SK-N-SH (cell line): ENCODE measurements around the gene KDM1A. TPM values are rescaled to one million over a fixed set of nuclear protein-coding genes. Genes with fewer than 3 reads are reported as not detected.

Experiments used
- CTCF ChIA-PET: fragments of 300-600, 350-600 bp; formaldehyde crosslinking; extraction: SDS; loops from one replicate; lab custom pipeline; 2021; lab: Yijun Ruan, JAX
- POLR2A ChIA-PET: fragments of 350-600 bp; sonication (Branson Sonifier 250); formaldehyde crosslinking; extraction: SDS; loops from one replicate; lab custom pipeline; 2020; ENCODE audit warnings: antibody characterized with exemption, inconsistent platforms; lab: Yijun Ruan, JAX
- DNase-seq: peaks from one replicate; pipeline ENCODE4 v3.0.0; 2012
- H2AFZ ChIP-seq: fragments of 200-600 bp; sonication (generic); 2 replicates; pipeline ENCODE4 v1.8.1; 2016; ENCODE audit warnings: antibody characterized with exemption, mild to moderate bottlenecking, low read depth
- H3F3A ChIP-seq: fragments of 200-600 bp; sonication (generic); replicated peaks from 2 replicates; pipeline ENCODE3; 2016; ENCODE audit warnings: antibody characterized with exemption, mild to moderate bottlenecking; ENCODE audit not compliant: insufficient read depth
- H3K27ac ChIP-seq, 2 experiments: fragments of 200-500 bp in 1 of 2; fragments of 200-600 bp in 1 of 2; sonication (Bioruptor generic) in 1 of 2; sonication (generic), shearing (Covaris generic) in 1 of 2; 2 replicates each; pipeline versions ENCODE4 v1.5.1 to v1.6.1; 2014 to 2016; ENCODE audit warnings: low read depth in 2 of 2, inconsistent platforms in 1 of 2, low read length in 1 of 2, mild to moderate bottlenecking in 1 of 2, mixed read lengths in 1 of 2
- H3K27me3 ChIP-seq: fragments of 200-600 bp; sonication (generic), shearing (Covaris generic); 2 replicates; pipeline ENCODE4 v1.6.1; 2016; ENCODE audit warnings: mixed run types; ENCODE audit not compliant: insufficient read depth
- H3K36me3 ChIP-seq, 2 experiments: fragments of 200-500 bp in 1 of 2; fragments of 200-600 bp in 1 of 2; sonication (Bioruptor generic) in 1 of 2; sonication (generic) in 1 of 2; replicated peaks in 1 of 2; 2 replicates each; pipeline versions ENCODE3 to v1.5.1; 2014 to 2016; ENCODE audit warnings: low read length in 1 of 2, mild to moderate bottlenecking in 1 of 2; ENCODE audit not compliant: insufficient read depth in 2 of 2, control insufficient read depth in 1 of 2
- H3K4me1 ChIP-seq, 2 experiments: fragments of 200-500 bp in 1 of 2; fragments of 200-600 bp in 1 of 2; sonication (Bioruptor generic) in 1 of 2; sonication (generic), shearing (Covaris generic) in 1 of 2; 2 replicates each; pipeline versions ENCODE4 v1.5.1 to v1.6.1; 2014 to 2016; ENCODE audit warnings: low read depth in 1 of 2, low read length in 1 of 2, mixed run types in 1 of 2; ENCODE audit not compliant: insufficient read depth in 2 of 2, control insufficient read depth in 1 of 2
- H3K4me2 ChIP-seq: fragments of 200-600 bp; sonication (generic), shearing (Covaris generic); 2 replicates; pipeline ENCODE4 v1.6.1; 2017; ENCODE audit warnings: mixed run types
- H3K4me3 ChIP-seq, 2 experiments: fragments of 200-500 bp in 1 of 2; fragments of 200-600 bp in 1 of 2; sonication (Bioruptor generic) in 1 of 2; sonication (generic), shearing (Covaris generic) in 1 of 2; 2 replicates each; pipeline versions ENCODE4 v1.5.1 to v1.8.1; 2014 to 2016; ENCODE audit warnings: low read depth in 2 of 2, inconsistent platforms in 1 of 2, low read length in 1 of 2, mild to moderate bottlenecking in 1 of 2, mixed read lengths in 1 of 2, moderate library complexity in 1 of 2
- H3K79me2 ChIP-seq: fragments of 200-600 bp; sonication (generic); 2 replicates; pipeline ENCODE4 v1.8.1; 2017; ENCODE audit warnings: mild to moderate bottlenecking; ENCODE audit not compliant: insufficient read depth
- H3K9ac ChIP-seq: fragments of 200-600 bp; sonication (generic); 2 replicates; pipeline ENCODE4 v1.6.1; 2017; ENCODE audit warnings: mixed run types
- H3K9me2 ChIP-seq: fragments of 200-600 bp; sonication (generic); 2 replicates; pipeline ENCODE4 v1.6.1; 2017; ENCODE audit warnings: mixed run types
- H3K9me3 ChIP-seq: fragments of 200-600 bp; sonication (generic); 2 replicates; pipeline ENCODE4 v1.6.1; 2017; ENCODE audit warnings: mixed run types, mild to moderate bottlenecking, moderate library complexity
- H4K20me1 ChIP-seq: fragments of 200-600 bp; sonication (generic); 2 replicates; pipeline ENCODE4 v1.6.1; 2017; ENCODE audit warnings: mild to moderate bottlenecking, mixed run types; ENCODE audit not compliant: insufficient read depth
- GATA2 ChIP-seq: sonication (generic); formaldehyde crosslinking; IDR thresholded peaks from 2 replicates; pipeline ENCODE4 v1.5.0; 2020; ENCODE audit warnings: mild to moderate bottlenecking, missing genetic modification reagents
- IRF3 ChIP-seq: fragments of 150-350 bp; IDR thresholded peaks from 2 replicates; pipeline ENCODE4 v1.6.1; 2016; ENCODE audit warnings: mild to moderate bottlenecking, low read depth, low read length
- JUND ChIP-seq: IDR thresholded peaks from 2 replicates; pipeline ENCODE4 v1.4.0; 2012
- MAX ChIP-seq: IDR thresholded peaks from 2 replicates; pipeline ENCODE4 v1.4.0; 2012; ENCODE audit warnings: low read depth
- SIN3A ChIP-seq: IDR thresholded peaks from 2 replicates; pipeline ENCODE4 v1.6.1; 2012; ENCODE audit warnings: low read depth, mild to moderate bottlenecking, low read length, moderate library complexity, borderline replicate concordance
- WGBS: methylation state at CpG from one replicate; pipeline ENCODE4 v1.1.6; 2017; ENCODE audit warnings: low lambda C conversion rate; 5-methylcytosine and 5-hydroxymethylcytosine counted together
- polyA plus RNA-seq, 3 experiments: library from polyadenylated mRNA; depleted of rRNA; stranded (reverse); fragments of >200 nt; gene quantifications; 2 replicates each; pipeline ENCODE4 v1.2.3, GENCODE V29; 2012
- TF ChIP-seq, protein P1 (sequence below): IDR thresholded peaks from 2 replicates; pipeline ENCODE4 v1.4.0; 2012; ENCODE audit warnings: low read depth, borderline replicate concordance
- TF ChIP-seq, protein P2 (sequence below): IDR thresholded peaks from 2 replicates; pipeline ENCODE4 v1.4.0; 2012; ENCODE audit warnings: low read depth, borderline replicate concordance

Gene KDM1A
- polyA plus RNA-seq, 1 of the 3 experiments (the other 2 are of a cell fraction) = 71.0 TPM

DNA sequence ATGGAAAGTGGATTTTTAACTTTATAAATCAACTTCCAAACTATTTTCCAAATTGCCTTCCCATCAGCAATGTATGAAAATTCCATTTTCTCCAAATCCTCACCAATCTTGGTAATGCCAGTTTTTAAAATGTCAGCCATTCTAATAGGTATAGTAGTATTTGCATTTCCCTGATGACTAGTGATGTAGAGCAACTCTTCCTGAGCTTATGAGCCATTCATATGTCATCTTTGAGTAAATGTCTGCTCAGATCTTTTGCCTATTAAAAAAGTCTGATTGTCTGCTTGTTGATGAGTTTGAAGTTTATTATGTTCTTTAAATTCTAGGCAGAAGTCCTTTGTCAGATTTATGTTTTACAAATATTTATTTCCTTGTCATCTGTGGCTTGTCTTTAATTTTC is 54.7 kb downstream of the KDM1A start:
- Histone ChIP-seq H3K4me3 (no peak overlapping the region), H3K79me2 (no peaks in the 10 kb centered on the region; the same call in 1 of the 2 replicates), H3K36me3 (peaks cover 67 to 74% of the 10 kb centered on the region in 2 experiments), H3K27ac (no peak overlapping the region), H3K9me3 (no peaks in the 10 kb centered on the region), H3K4me1 (no peaks in the 10 kb centered on the region; a peak in 1 of 4 replicates), H3K4me2 (no peak overlapping the region), H3F3A (peaks cover 25% of the 10 kb centered on the region), H3K9me2 (no peaks in the 10 kb centered on the region), H3K27me3 (no peaks in the 10 kb centered on the region), H2AFZ (no peak overlapping the region), H4K20me1 (no peaks in the 10 kb centered on the region), H3K9ac (no peak overlapping the region)
- no peak for TF ChIP-seq IRF3
- TF ChIP-seq, protein P1, sequence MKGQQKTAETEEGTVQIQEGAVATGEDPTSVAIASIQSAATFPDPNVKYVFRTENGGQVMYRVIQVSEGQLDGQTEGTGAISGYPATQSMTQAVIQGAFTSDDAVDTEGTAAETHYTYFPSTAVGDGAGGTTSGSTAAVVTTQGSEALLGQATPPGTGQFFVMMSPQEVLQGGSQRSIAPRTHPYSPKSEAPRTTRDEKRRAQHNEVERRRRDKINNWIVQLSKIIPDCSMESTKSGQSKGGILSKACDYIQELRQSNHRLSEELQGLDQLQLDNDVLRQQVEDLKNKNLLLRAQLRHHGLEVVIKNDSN = no peak
- ChIA-PET POLR2A (no interaction called here), CTCF (interaction anchor here (1.1 kb wide), 2 partner anchors 24 to 97 kb away, joined by 3 to 4 read pairs; no protein-coding TSS in a partner anchor)
- no peak for DNase-seq

DNA sequence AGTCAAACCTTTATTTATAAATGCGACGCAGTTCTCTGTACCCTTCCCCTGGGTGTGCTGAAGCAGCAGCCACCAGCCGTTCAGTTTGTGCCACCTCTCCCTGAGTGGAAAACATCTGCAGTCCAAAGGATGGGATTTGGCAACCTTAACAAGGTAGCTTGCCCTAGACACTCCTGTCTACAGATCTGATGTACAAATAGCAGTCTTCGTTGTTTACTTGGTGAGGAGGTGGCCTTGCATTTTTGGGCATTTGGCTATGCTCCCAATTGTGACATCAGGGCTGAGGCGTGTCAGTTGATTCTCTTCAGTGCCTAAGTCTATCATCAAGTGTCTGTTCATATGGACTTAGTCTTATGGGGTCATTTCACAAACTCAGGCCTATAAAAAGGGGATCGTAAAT is 59.8 kb downstream of the KDM1A start:
- no peak overlapping the region for H2AFZ ChIP-seq
- H3K36me3 ChIP-seq = peaks cover 80 to 83% of the 10 kb centered on the region in 2 experiments
- H3K4me1 ChIP-seq = no peaks in the 10 kb centered on the region
- peaks cover 24% of the 10 kb centered on the region for H3F3A ChIP-seq
- no peaks in the 10 kb centered on the region for H3K27me3 ChIP-seq
- no peak overlapping the region for H3K4me3 ChIP-seq
- H3K27ac ChIP-seq = no peak overlapping the region; a peak in 1 of 4 replicates
- DNase-seq = no peak
- H3K79me2 ChIP-seq = peaks cover 6% of the 10 kb centered on the region; the same call in 1 of the 2 replicates
- no peak overlapping the region for H3K9ac ChIP-seq
- no peaks in the 10 kb centered on the region for H3K9me3 ChIP-seq
- no peaks in the 10 kb centered on the region for H3K9me2 ChIP-seq
- POLR2A ChIA-PET = no interaction called here
- no peak for TF ChIP-seq JUND
- TF ChIP-seq GATA2 (CRISPR knock-in tag) = no peak
- no peak for TF ChIP-seq SIN3A
- TF ChIP-seq, protein P2, sequence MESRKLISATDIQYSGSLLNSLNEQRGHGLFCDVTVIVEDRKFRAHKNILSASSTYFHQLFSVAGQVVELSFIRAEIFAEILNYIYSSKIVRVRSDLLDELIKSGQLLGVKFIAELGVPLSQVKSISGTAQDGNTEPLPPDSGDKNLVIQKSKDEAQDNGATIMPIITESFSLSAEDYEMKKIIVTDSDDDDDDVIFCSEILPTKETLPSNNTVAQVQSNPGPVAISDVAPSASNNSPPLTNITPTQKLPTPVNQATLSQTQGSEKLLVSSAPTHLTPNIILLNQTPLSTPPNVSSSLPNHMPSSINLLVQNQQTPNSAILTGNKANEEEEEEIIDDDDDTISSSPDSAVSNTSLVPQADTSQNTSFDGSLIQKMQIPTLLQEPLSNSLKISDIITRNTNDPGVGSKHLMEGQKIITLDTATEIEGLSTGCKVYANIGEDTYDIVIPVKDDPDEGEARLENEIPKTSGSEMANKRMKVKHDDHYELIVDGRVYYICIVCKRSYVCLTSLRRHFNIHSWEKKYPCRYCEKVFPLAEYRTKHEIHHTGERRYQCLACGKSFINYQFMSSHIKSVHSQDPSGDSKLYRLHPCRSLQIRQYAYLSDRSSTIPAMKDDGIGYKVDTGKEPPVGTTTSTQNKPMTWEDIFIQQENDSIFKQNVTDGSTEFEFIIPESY = no peak
- no peak for TF ChIP-seq MAX
- WGBS = 95% methylated on average over 6 of the region's 6 CpGs
- peaks cover 3% of the 10 kb centered on the region for H4K20me1 ChIP-seq
- CTCF ChIA-PET = interaction anchor here (1.2 to 3.9 kb wide), 3 partner anchors 20 to 106 kb away, joined by 3 to 22 read pairs (median 3); no protein-coding TSS in a partner anchor
- no peak overlapping the region for H3K4me2 ChIP-seq
